Panc1 (cell line): ENCODE measurements around the gene INSYN2A. TPM values are rescaled to one million over a fixed set of nuclear protein-coding genes. Genes with fewer than 3 reads are reported as not detected.

ENCODE experiments used
- ATAC-seq: fragments of 200-7000 bp; cut with Tn5 transposase; 2 replicates; pipeline ENCODE4 v1.9.1; 2020; ENCODE audit warnings: mild to moderate bottlenecking, moderate library complexity
- BruUV-seq: library from RNA; stranded (reverse); fragments of 400-500 nt; replicated peaks from 2 replicates; lab custom pipeline; 2021; lab: Mats Ljungman, UMichigan
- CTCF ChIA-PET: fragments of 300-600 bp; sonication (Branson Sonifier 250); formaldehyde crosslinking; loops from one replicate; lab custom pipeline; 2022; ENCODE audit warnings: antibody characterized with exemption; lab: Charles Lee
- POLR2A ChIA-PET: fragments of 300-600 bp; sonication (Branson Sonifier 250); formaldehyde crosslinking; loops from one replicate; lab custom pipeline; 2022; ENCODE audit warnings: antibody characterized with exemption; lab: Charles Lee
- DNase-seq: peaks from one replicate; pipeline ENCODE4 v3.0.0-alpha.2; 2010; ENCODE audit warnings: low read depth, low spot score
- H3K27ac ChIP-seq: 2 replicates; pipeline ENCODE4 v1.5.1; 2011; ENCODE audit warnings: mild to moderate bottlenecking, low read length, inconsistent platforms
- H3K27me3 ChIP-seq: fragments of 200-500 bp; sonication (Bioruptor generic); 2 replicates; pipeline ENCODE4 v1.6.0; 2014; ENCODE audit warnings: low read length, inconsistent platforms; ENCODE audit not compliant: control insufficient read depth, insufficient read depth
- H3K36me3 ChIP-seq: fragments of 200-500 bp; sonication (Bioruptor generic); 2 replicates; pipeline ENCODE4 v1.5.1; 2014; ENCODE audit warnings: inconsistent platforms, mild to moderate bottlenecking, low read length, moderate library complexity; ENCODE audit not compliant: control insufficient read depth, insufficient read depth
- H3K4me1 ChIP-seq: 2 replicates; pipeline ENCODE4 v1.5.1; 2011; ENCODE audit warnings: inconsistent platforms, mild to moderate bottlenecking, low read length, moderate library complexity; ENCODE audit not compliant: control insufficient read depth, insufficient read depth
- H3K4me3 ChIP-seq, 2 experiments: 2 replicates each; pipeline ENCODE4 v1.5.1; 2011 to 2012; ENCODE audit warnings: low read depth in 2 of 2, low read length in 2 of 2, mild to moderate bottlenecking in 2 of 2, inconsistent platforms in 1 of 2, moderate library complexity in 1 of 2
- H3K9me3 ChIP-seq: fragments of 200-500 bp; sonication (Bioruptor generic); 2 replicates; pipeline ENCODE4 v1.5.1; 2014; ENCODE audit warnings: low read depth, mild to moderate bottlenecking, inconsistent platforms, low read length, moderate library complexity; ENCODE audit not compliant: control insufficient read depth, insufficient read depth
- POLR2AphosphoS5 ChIP-seq: IDR thresholded peaks from 2 replicates; pipeline ENCODE4 v1.6.1; 2012; ENCODE audit warnings: mild to moderate bottlenecking, low read depth, low read length, moderate library complexity
- SIN3A ChIP-seq: IDR thresholded peaks from 2 replicates; pipeline ENCODE4 v1.6.1; 2012; ENCODE audit warnings: low read depth, mild to moderate bottlenecking, low read length, moderate library complexity, borderline replicate concordance; ENCODE audit not compliant: insufficient read depth
- TCF7L2 ChIP-seq: IDR thresholded peaks from 2 replicates; pipeline ENCODE4 v1.6.1; 2011; ENCODE audit warnings: mild to moderate bottlenecking, low read depth, low read length, inconsistent platforms
- in situ Hi-C: cut with HindIII; loops from 2 replicates; pipeline ENCODE4 v1.10.0; 2016; ENCODE audit warnings: low sequenced_read_pairs, low pct_unique_long_range_greater_than_20kb
- intact Hi-C: fragments of 100-400 bp; cut with micrococcal nuclease; formaldehyde crosslinking; loops from one replicate; pipeline ENCODE4 v1.10.0; 2022; ENCODE audit not compliant: unreplicated experiment
- total RNA-seq: library from RNA; stranded (reverse); gene quantifications from one replicate; pipeline ENCODE4 v1.2.1, GENCODE V29; 2021; ENCODE audit not compliant: unreplicated experiment
- TF ChIP-seq, protein P1 (sequence below): fragments of 450-650 bp; IDR thresholded peaks from 2 replicates; pipeline ENCODE4 v1.5.1; 2017; ENCODE audit warnings: mild to moderate bottlenecking
- TF ChIP-seq, protein P2 (sequence below), 2 experiments: IDR thresholded peaks; 2 replicates each; pipeline ENCODE4 v1.6.1; 2011 to 2012; ENCODE audit warnings: low read depth in 2 of 2, control low read depth in 1 of 2, low read length in 1 of 2, mild to moderate bottlenecking in 1 of 2, moderate library complexity in 1 of 2; ENCODE audit not compliant: insufficient read depth in 1 of 2

The INSYN2A gene
- total RNA-seq, 1 experiment from 2014 or later = not detected

DNA sequence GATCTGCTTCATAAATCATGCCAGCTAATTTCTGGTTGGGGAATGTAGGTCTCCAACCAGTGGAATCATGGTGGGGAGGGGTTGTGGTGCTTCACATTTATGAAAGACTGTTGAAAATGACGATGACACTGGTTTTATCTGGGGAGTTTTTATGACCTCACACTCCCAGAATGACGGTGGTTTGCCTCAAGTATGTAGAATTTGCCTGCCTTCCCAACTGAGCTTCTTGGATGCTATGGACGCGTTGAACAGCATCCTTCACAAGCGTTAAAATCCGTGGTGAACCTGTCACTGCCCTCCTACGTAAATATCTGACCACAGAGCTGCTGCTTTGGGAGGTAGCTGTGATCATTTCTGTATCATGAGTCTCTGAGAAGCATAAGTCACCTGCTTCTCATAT, 3.3 kb downstream of the INSYN2A start:
- ATAC-seq = no peak
- no peak for DNase-seq
- CTCF ChIA-PET = no interaction called here
- TF ChIP-seq, protein P1, sequence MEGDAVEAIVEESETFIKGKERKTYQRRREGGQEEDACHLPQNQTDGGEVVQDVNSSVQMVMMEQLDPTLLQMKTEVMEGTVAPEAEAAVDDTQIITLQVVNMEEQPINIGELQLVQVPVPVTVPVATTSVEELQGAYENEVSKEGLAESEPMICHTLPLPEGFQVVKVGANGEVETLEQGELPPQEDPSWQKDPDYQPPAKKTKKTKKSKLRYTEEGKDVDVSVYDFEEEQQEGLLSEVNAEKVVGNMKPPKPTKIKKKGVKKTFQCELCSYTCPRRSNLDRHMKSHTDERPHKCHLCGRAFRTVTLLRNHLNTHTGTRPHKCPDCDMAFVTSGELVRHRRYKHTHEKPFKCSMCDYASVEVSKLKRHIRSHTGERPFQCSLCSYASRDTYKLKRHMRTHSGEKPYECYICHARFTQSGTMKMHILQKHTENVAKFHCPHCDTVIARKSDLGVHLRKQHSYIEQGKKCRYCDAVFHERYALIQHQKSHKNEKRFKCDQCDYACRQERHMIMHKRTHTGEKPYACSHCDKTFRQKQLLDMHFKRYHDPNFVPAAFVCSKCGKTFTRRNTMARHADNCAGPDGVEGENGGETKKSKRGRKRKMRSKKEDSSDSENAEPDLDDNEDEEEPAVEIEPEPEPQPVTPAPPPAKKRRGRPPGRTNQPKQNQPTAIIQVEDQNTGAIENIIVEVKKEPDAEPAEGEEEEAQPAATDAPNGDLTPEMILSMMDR = no peak
- TF ChIP-seq POLR2AphosphoS5 = no peak
- no peak for TF ChIP-seq TCF7L2
- no peak for TF ChIP-seq SIN3A
- Histone ChIP-seq H3K27me3 (peaks cover 13% of the 10 kb centered on the region), H3K4me1 (peaks cover 10% of the 10 kb centered on the region; the same call in 1 of the 2 replicates), H3K36me3 (no peaks in the 10 kb centered on the region), H3K4me3 (no peak overlapping the region), H3K27ac (no peak overlapping the region), H3K9me3 (no peaks in the 10 kb centered on the region)
- POLR2A ChIA-PET = no interaction called here
- in situ Hi-C loops = no loop called here
- intact Hi-C loops = no loop called here
- BruUV-seq = no TSS peak

DNA sequence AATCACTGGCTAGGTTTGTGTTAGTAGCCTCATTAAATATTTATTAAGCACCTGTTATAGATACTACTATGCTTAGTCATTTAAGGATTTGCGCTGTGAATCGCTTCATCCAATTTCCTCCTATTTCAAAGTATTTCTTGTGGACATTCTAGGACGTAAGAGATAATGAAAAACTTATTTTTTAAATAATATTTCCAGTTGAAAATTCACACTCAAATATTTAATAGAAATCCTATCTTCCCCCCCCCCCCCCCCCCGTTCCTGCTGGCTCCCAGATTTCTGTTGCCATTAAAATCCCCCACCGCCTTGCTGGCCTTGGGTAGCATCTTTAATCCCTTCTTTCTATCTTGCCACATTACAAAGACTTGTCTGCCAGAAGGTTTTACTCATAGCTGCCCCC, 6.0 kb downstream of the INSYN2A start:
- no peak for ATAC-seq
- BruUV-seq = no TSS peak
- POLR2A ChIA-PET = no interaction called here

More for the DNA sequence above, 6.0 kb downstream of the INSYN2A start:
- Histone ChIP-seq H3K36me3 (no peaks in the 10 kb centered on the region), H3K27ac (no peak overlapping the region), H3K4me3 (no peak overlapping the region), H3K9me3 (no peaks in the 10 kb centered on the region), H3K27me3 (peaks cover 13% of the 10 kb centered on the region), H3K4me1 (peaks cover 10% of the 10 kb centered on the region; the same call in 1 of the 2 replicates)
- TF ChIP-seq, protein P1 = no peak
- TF ChIP-seq, protein P2, sequence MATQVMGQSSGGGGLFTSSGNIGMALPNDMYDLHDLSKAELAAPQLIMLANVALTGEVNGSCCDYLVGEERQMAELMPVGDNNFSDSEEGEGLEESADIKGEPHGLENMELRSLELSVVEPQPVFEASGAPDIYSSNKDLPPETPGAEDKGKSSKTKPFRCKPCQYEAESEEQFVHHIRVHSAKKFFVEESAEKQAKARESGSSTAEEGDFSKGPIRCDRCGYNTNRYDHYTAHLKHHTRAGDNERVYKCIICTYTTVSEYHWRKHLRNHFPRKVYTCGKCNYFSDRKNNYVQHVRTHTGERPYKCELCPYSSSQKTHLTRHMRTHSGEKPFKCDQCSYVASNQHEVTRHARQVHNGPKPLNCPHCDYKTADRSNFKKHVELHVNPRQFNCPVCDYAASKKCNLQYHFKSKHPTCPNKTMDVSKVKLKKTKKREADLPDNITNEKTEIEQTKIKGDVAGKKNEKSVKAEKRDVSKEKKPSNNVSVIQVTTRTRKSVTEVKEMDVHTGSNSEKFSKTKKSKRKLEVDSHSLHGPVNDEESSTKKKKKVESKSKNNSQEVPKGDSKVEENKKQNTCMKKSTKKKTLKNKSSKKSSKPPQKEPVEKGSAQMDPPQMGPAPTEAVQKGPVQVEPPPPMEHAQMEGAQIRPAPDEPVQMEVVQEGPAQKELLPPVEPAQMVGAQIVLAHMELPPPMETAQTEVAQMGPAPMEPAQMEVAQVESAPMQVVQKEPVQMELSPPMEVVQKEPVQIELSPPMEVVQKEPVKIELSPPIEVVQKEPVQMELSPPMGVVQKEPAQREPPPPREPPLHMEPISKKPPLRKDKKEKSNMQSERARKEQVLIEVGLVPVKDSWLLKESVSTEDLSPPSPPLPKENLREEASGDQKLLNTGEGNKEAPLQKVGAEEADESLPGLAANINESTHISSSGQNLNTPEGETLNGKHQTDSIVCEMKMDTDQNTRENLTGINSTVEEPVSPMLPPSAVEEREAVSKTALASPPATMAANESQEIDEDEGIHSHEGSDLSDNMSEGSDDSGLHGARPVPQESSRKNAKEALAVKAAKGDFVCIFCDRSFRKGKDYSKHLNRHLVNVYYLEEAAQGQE (IDR thresholded peaks at IDR 0.05; ENCODE audit: insufficient read depth in 1 of 2, low read depth in 2 of 2, low read length in 1 of 2) = no peak
- TF ChIP-seq TCF7L2 (no peak), POLR2AphosphoS5 (no peak), SIN3A (no peak)
- CTCF ChIA-PET = no interaction called here
- no peak for DNase-seq
- in situ Hi-C loops (no loop called here), intact Hi-C loops (no loop called here)
